Stimulated activated CD4-positive, alpha-beta T cell treated with anti-CD3 and anti-CD28 coated beads, TNF-alpha, amount 100 ng/mL, for 48 hours (primary cell): ENCODE measurements around the gene NHERF2.

ENCODE experiments used
- DNase-seq, 3 donors: peaks; one replicate each; pipeline ENCODE4 v3.0.0-alpha.2; 2020; ENCODE audit warnings: low read depth in 3 of 3

NHERF2 gene

GRCh38 chr16:2040787-2041522 lies 14.3 kb downstream of the NHERF2 start:
- DNase-seq: no peak

DNA sequence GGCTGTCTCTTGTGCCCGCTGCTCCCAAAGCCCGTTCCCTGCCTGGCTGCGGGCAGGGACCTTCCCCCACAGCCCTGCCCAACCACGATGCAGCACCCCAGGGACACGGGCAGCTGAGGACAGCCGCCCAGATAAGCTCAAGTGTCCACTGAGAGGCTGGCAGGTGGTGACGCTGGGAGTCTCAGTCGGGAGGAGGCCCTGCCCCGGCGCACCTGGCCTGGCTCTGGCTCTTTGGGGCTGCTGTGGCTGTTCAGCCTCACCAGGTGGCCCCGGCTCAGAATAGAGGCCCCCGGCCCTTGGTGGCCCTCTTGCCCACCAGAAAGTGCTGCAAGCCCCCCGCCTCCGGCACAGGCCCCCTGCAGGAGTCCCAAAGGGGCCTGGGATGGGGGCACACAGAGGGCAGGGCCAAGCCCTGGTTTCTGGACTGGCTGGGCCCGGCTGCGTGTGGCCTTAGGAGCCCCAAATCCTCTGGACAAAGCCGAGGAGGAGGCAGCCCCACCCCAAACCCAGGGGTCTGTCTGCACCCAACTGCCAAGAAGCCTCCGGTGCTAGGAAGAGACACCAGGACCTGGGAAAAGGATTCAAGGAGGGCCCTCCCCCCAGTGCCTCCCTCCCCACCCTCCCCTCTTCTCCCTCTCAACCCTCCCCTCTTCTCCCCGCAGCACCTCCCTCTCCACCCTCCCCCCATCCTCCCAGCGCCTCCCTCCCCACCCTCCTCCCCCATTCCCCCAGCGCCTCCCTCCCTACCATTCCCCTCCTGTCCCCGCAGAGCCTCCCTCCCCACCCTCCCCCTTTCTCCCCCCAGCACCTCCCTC lies 15.7 kb downstream of the NHERF2 start:
- no peak for DNase-seq

GRCh38 chr16:2042986-2043666 lies 16.4 kb downstream of the NHERF2 start:
- no peak for DNase-seq

- DNase-seq: no peak
These were observed 17.2 kb downstream of the NHERF2 start for GRCh38 chr16:2043667-2044451.

DNA sequence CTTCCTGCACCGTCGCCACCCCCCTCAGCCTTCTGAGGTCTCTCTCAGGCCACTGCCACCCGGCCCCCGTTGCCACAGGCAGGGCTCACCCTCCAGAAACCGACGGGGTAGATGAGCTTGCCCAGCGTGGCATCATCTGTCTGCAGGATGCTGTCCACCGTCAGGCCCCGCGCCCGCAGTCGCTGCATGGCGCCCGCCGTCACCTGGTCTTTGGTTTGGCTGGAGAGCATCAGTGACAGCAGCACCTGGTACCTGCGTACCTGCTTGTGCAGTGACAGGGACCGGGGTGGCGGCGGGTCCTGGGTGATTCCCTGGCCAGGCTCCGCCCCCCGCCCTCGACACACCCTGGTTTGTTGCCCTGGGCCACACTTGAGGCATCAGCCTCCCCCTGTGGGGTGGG lies 17.8 kb downstream of the NHERF2 start:
- DNase-seq: no peak

DNA sequence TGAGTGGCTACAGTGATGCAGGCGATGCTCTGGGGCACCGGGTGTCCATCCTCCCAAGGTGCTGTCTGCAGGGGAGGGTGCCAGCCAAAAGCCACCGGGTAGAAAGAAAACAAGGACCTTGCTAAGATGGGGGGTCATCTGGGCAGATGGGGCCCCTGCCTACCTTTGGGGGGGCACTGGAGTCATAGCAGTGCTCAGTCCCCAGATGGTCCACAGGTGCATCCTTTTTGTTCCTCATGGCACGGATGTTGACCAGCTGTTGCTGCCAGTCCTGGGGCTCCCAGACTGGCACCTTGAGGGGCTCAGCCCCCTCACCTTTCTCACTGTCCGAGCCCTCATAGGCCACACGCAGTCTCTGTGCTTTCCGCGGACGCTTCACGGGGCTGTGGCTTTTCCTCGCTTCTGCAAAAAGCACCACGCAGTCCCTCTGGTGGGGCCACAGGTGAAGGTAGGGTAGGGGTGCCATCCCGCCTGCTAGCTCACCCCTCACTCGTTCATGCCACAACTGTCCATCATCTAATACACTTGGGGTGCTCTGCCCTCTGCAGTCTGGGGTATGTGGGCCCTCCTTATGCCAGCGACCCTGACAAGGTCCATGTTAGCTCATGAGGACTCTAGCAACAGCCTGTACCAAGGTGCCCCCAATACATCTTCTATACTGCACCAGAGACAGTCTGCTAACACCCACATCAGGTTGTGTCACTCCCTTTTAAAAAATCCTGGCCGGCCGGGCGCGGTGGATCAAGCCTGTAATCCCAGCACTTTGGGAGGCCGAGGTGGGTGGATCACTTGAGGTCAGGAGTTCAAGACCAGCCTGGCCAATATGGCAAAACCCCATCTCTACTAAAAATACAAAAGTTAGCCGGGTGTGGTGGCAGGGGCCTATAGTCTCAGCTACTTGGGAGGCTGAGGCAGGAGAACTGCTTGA lies 19.5 kb downstream of the NHERF2 start:
- DNase-seq: no peak

DNA sequence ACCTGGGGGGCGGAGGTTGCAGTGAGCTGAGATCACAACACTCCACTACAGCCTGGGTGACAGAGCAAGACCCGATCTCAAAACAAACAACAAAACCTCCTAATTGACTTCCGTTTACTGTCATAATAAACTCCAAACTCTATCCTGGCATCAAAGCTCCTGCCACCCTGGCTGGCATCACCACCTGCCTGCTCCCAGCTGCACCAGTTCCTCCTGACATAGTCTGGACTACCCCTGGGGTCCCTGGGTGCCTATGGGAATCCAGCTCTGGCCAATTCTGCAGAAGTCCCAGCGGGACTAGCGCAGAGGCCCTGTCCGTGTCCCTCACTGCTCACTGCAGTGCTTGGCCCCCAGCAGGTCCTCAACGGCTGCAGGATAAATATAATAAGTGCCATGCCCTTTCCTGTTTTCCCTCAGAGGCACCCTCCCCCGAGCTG lies 20.2 kb downstream of the NHERF2 start:
- no peak for DNase-seq

DNA sequence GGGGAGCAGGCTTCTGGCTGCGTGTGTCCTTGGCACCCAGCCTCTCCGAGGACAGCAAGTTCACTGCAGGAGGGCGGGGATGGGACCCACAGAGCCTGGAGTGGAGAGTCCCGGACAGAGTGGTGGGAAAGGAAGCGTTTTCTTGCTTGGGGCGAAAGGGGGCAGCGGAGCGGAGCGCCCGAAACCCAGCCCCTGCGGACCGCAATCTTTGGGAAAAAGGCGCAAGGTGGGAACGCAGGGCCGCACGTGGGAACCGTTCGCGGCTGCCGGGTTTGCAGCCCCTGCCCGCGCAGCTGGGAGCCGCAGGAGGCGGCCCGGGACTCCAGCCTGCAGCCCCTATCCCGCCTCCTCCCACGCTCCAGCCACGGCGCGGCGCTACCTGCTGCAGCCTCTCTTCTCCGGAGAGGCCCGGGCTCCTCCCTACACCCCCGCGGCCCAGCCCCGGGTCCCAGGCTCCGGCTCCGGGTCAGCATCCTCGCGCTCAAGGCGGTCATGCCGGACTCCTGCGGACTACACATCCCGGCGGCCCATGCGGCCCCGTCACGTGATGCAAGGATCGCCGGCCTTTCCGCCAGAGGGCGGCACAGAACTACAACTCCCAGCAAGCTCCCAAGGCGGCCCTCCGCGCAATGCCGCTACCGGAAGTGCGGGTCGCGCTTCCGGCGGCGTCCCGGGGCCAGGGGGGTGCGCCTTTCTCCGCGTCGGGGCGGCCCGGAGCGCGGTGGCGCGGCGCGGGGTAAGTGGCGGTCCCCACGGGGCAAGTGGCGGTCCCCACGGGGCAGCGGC lies 20.8 kb downstream of the NHERF2 start, which contains the start of the genes NTHL1 and TSC2:
Gene NTHL1, minus strand, starts transcription at position 505 of the 786 bp plus-strand sequence. Its CDS starts 11 bp downstream, at position 494.
Gene TSC2, plus strand, starts transcription at position 656 of the 786 bp plus-strand sequence. CDS start 631 bp downstream, outside the sequence.
- DNase-seq: peak; percentile 91 to 94 (median 91)

- DNase-seq: no peak
These were observed 21.4 kb downstream of the NHERF2 start for GRCh38 chr16:2048116-2048543.

DNA sequence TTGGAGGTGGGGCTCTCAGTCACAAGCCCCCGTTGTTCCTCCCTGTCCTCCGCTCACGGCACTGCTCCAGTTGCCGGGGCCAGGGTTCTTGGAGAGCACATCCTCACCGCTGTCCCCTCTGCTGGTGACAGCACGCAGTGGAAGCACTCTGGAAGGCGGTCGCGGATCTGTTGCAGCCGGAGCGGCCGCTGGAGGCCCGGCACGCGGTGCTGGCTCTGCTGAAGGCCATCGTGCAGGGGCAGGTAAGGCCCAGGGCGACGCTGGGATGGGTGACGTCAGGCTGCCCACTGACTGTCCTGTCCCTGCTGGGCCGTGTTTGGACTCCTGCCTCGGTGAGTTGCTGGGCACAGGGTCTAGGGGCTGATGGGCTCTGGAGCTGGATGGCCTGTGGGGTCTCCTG lies 26.5 kb downstream of the NHERF2 start:
- no peak for DNase-seq

DNA sequence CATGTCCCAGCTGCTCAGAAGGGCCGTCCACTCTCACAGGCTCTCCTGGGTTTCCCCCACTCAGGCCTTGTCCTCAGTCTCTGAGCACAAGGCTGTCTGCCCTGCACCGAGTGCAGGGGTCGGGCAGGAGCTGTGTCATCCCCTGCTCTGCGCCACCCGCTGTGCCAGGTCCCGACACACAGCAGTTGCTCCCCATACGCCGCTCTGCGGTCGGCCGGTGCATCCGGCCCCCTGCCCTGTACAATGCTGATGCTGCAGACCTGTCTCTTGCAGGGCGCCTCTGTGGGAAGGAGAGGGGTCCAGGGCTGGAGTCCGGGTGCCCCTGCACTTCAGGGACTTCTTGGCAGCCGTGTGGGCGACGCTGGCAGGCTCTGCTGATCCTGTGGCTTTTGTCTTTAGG lies 27.2 kb downstream of the NHERF2 start:
- no peak for DNase-seq

DNA sequence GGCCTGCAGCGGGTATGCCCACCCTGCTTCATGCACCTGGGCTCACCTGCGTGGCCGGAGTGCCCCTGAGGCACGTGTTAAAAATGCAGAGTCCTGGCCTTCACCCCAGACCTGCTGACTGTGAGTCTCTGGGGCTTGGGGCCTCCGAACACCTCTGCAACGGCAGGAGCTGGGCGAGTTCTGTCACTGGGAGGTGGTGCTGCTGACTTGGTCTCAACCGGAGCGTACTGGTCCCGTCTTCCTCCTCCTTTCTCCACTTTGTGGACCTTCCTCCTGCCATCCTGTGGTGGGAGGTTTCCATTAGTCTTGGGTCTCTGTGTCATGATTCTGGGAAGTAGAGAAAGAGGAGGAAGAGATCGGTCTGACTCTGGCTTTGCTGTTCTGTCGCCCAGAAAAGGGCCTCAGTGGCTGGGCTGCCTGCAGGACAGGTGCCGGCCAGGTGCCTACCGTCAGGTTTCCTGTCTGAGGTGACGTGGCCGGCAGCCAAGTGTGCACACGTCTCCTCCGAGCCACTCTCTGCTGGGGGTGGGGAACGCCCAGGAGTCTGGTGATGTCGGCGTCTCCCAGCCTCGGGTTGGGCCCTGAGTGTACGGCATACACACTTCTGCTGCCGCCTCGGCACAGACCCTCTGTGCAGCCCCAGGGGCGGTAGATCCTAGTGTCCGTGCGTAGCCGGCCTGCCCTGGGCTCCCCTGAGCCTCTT lies 28.0 kb downstream of the NHERF2 start:
- DNase-seq: no peak

DNA sequence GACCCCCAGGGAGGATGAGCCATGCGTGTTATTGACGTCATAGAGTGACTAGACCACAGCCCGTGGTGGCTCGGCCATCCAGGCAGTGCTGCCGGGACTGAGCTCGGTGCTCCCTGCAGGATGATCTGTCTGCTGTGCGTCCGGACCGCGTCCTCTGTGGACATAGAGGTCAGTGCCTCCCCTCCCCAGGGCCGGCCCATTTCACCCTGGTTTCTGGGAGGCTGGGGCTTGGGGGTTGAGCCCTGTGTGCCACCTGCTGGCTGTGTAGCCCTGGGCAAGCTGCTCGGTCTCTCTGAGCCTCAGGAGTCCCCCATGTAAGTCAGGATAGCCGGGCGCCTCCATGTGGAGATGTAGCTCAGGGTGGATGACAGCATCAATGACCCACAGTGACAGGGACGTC lies 29.4 kb downstream of the NHERF2 start:
- no peak for DNase-seq

- no peak for DNase-seq
These were observed 30.1 kb downstream of the NHERF2 start for GRCh38 chr16:2056681-2057407.

DNA sequence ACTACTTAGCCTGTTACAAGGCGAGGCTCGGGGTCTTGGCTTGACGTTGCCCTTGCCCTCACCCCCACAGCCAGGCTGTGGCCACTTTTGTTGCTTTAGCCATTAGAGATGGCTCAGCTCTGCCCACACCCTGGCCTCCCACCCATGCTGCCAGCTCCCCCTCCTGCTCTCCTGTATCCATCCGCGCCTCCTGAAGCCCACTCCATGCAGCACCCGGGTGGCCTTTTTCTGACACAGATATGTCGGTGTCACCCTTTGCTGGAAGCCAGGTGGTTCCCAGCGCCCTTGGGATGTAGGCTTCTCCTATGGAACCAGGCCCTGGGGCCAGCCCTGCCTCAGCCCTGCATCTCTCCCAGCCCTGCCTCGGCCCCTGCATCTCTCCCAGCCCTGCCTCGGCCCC lies 30.7 kb downstream of the NHERF2 start:
- DNase-seq: no peak

DNA sequence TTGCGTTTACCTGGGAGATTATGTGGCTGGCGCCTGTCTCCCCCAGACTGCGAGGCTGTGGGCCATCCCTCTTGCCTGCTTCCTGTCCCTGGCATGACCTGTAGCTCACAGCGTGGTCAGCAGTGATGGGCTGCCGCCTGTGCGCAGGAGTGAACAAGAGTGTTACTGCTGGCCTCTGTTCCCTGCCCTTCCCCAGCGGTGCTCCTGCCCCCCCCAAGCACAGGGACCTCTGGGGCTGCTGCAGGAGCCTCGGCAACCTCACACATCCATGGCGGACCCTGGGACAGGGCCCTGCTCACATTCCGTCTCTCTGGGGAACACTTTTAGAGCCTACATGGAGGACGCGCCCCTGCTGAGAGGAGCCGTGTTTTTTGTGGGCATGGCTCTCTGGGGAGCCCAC lies 31.7 kb downstream of the NHERF2 start:
- no peak for DNase-seq

DNA sequence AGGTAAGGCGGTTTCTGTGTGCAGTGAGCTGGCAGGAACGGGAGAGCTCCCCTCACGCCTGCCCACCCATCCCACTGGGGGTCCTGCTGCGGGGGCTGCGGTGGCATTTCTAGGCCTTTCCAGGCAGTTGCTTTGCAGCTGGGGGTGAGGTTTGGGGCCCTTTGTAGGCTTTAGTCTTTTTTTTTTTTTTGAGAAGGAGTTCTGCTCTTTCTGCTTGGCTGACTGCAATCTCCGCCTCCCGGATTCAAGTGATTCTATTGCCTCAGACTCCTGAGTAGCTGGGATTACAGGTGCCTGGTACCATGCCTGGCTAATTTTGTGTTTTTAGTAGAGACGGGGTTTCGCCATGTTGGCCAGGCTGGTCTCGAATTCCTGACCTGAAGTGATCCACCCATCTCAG lies 32.2 kb downstream of the NHERF2 start:
- DNase-seq: no peak

GRCh38 chr16:2060346-2060745 lies 33.6 kb downstream of the NHERF2 start:
- no peak for DNase-seq
